ENCODE results near the gene EOLA2. TPM values are rescaled to one million over a fixed set of nuclear protein-coding genes. Genes with fewer than 3 reads are reported as not detected.
"Not testable (repeated sequence)": the region's sequence is repeated elsewhere in the genome, so short reads cannot be mapped to it uniquely, and the experiment has no call there.

The EOLA2 gene
- total RNA-seq, 1 donor from 2014 or later = 11.2 TPM

- peak overlapping the region; percentile 68 for H3K4me3 Mint-ChIP-seq
- H3K36me3 Mint-ChIP-seq = no peaks in the 10 kb centered on the region
- H3K4me1 ChIP-seq = no peaks in the 10 kb centered on the region
- peak overlapping the region; percentile 82 for H3K27ac ChIP-seq
- peak overlapping the region; percentile 62 for H3K4me3 ChIP-seq
- H3K9ac ChIP-seq = no peak overlapping the region
- DNase-seq (ENCODE audit: low spot score) = peak; percentile 96
- no peaks in the 10 kb centered on the region for H4K20me1 ChIP-seq (ENCODE audit: low read depth)
- no peak overlapping the region for H2AFZ ChIP-seq (replicated peaks)
- H3K27me3 Mint-ChIP-seq (ENCODE audit: insufficient read depth, low read depth) = no peaks in the 10 kb centered on the region
- H3F3A ChIP-seq (ENCODE audit: low read depth) = peaks cover 5% of the 10 kb centered on the region
- no peaks in the 10 kb centered on the region for H3K27me3 ChIP-seq
- no peaks in the 10 kb centered on the region for H3K4me1 Mint-ChIP-seq
- H3K36me3 ChIP-seq = no peaks in the 10 kb centered on the region
- peaks cover 11% of the 10 kb centered on the region for H3K79me2 ChIP-seq (ENCODE audit: low read depth)
- H3K4me2 ChIP-seq = no peak overlapping the region
- H3K9me3 Mint-ChIP-seq = peaks cover 9% of the 10 kb centered on the region
- no peak overlapping the region for H3K27ac Mint-ChIP-seq
- TF ChIP-seq EZH2phosphoT487 (IDR thresholded peaks at IDR 0.05) (no peak), CTCF (IDR thresholded peaks at IDR 0.05) (no peak), EZH2 (IDR thresholded peaks at IDR 0.05) (no peak)
- H3K9me3 ChIP-seq (ENCODE audit: low read depth) = no peaks in the 10 kb centered on the region
Observed at GRCh38 chrX:149938881-149939654, 777 bp upstream of the EOLA2 start.

GRCh38 chrX:149937871-149938426 lies 342 bp downstream of the EOLA2 start:
- Mint-ChIP-seq H3K36me3 (no peaks in the 10 kb centered on the region), H3K4me3 (peak overlapping the region; percentile 86), H3K27me3 (ENCODE audit: insufficient read depth, low read depth) (no peaks in the 10 kb centered on the region), H3K4me1 (no peaks in the 10 kb centered on the region), H3K27ac (no peak overlapping the region), H3K9me3 (peaks cover 6% of the 10 kb centered on the region)
- H3F3A ChIP-seq (ENCODE audit: low read depth) = peaks cover 5% of the 10 kb centered on the region
- peak overlapping the region; percentile 83 for H3K4me2 ChIP-seq
- no peaks in the 10 kb centered on the region for H3K36me3 ChIP-seq
- H3K79me2 ChIP-seq (ENCODE audit: low read depth) = peaks cover 11% of the 10 kb centered on the region
- H3K4me3 ChIP-seq = peak overlapping the region; percentile 62
- DNase-seq (ENCODE audit: low spot score) = peak; percentile 39
- peak overlapping the region; percentile 64 for H3K27ac ChIP-seq
- H2AFZ ChIP-seq (replicated peaks) = no peak overlapping the region
- no peaks in the 10 kb centered on the region for H3K27me3 ChIP-seq
- TF ChIP-seq EZH2phosphoT487 (IDR thresholded peaks at IDR 0.05) (no peak), CTCF (IDR thresholded peaks at IDR 0.05) (no peak), EZH2 (IDR thresholded peaks at IDR 0.05) (no peak)
- H3K9ac ChIP-seq = peak overlapping the region; percentile 85
- no peaks in the 10 kb centered on the region for H3K4me1 ChIP-seq
- no peaks in the 10 kb centered on the region for H3K9me3 ChIP-seq (ENCODE audit: low read depth)
- H4K20me1 ChIP-seq (ENCODE audit: low read depth) = no peaks in the 10 kb centered on the region

- not testable (repeated sequence) for H3K9me3 Mint-ChIP-seq; H3K27me3 ChIP-seq; H3K4me1 Mint-ChIP-seq; H3K36me3 ChIP-seq; H3K27ac Mint-ChIP-seq; H3K9me3 ChIP-seq (ENCODE audit: low read depth); H3K4me1 ChIP-seq; H3K36me3 Mint-ChIP-seq; H4K20me1 ChIP-seq (ENCODE audit: low read depth); H3K27me3 Mint-ChIP-seq (ENCODE audit: insufficient read depth, low read depth); H2AFZ ChIP-seq (replicated peaks); H3F3A ChIP-seq (ENCODE audit: low read depth); H3K27ac ChIP-seq; DNase-seq (ENCODE audit: low spot score)
- peak overlapping the region; percentile 86 for H3K4me3 Mint-ChIP-seq
- Histone ChIP-seq H3K4me2 (peak overlapping the region; percentile 83), H3K79me2 (ENCODE audit: low read depth) (peaks cover 11% of the 10 kb centered on the region), H3K4me3 (peak overlapping the region; percentile 62), H3K9ac (peak overlapping the region; percentile 85)
Observed at GRCh38 chrX:149937328-149937727, 963 bp downstream of the EOLA2 start.

- not testable (repeated sequence) for H3K9me3 Mint-ChIP-seq; H3K4me1 Mint-ChIP-seq; DNase-seq (ENCODE audit: low spot score); H3K36me3 ChIP-seq; H3K27ac ChIP-seq; H2AFZ ChIP-seq (replicated peaks); H3K27ac Mint-ChIP-seq; H3K4me3 Mint-ChIP-seq; H3F3A ChIP-seq (ENCODE audit: low read depth); H3K4me3 ChIP-seq; H3K4me1 ChIP-seq; H3K36me3 Mint-ChIP-seq; H3K4me2 ChIP-seq; H3K27me3 Mint-ChIP-seq (ENCODE audit: insufficient read depth, low read depth); H3K9ac ChIP-seq; H3K9me3 ChIP-seq (ENCODE audit: low read depth); H4K20me1 ChIP-seq (ENCODE audit: low read depth); H3K27me3 ChIP-seq
- H3K79me2 ChIP-seq (ENCODE audit: low read depth) = peaks cover 11% of the 10 kb centered on the region
Observed at GRCh38 chrX:149933547-149933946, 4.7 kb downstream of the EOLA2 start.

GRCh38 chrX:149932970-149933369 lies 5.3 kb downstream of the EOLA2 start:
- not testable (repeated sequence) for H3K36me3 Mint-ChIP-seq; H3K4me1 Mint-ChIP-seq; H3K4me3 Mint-ChIP-seq; H3K9ac ChIP-seq; H3K27me3 ChIP-seq; H3K27ac Mint-ChIP-seq; H3F3A ChIP-seq (ENCODE audit: low read depth); H3K4me2 ChIP-seq; H3K27ac ChIP-seq; H3K9me3 Mint-ChIP-seq; DNase-seq (ENCODE audit: low spot score); H4K20me1 ChIP-seq (ENCODE audit: low read depth); H3K79me2 ChIP-seq (ENCODE audit: low read depth); H3K4me3 ChIP-seq; H3K9me3 ChIP-seq (ENCODE audit: low read depth); H3K36me3 ChIP-seq; H2AFZ ChIP-seq (replicated peaks); H3K4me1 ChIP-seq; H3K27me3 Mint-ChIP-seq (ENCODE audit: insufficient read depth, low read depth)

- not testable (repeated sequence) for H3K4me2 ChIP-seq; H3K36me3 ChIP-seq; H3K9me3 Mint-ChIP-seq; H3K27ac ChIP-seq; H3K36me3 Mint-ChIP-seq; H3K4me3 ChIP-seq; H3K9me3 ChIP-seq (ENCODE audit: low read depth); H3F3A ChIP-seq (ENCODE audit: low read depth); H3K4me1 ChIP-seq; H3K4me1 Mint-ChIP-seq; H3K4me3 Mint-ChIP-seq; H3K9ac ChIP-seq; DNase-seq (ENCODE audit: low spot score); H3K27ac Mint-ChIP-seq; H3K27me3 ChIP-seq; H2AFZ ChIP-seq (replicated peaks); H3K27me3 Mint-ChIP-seq (ENCODE audit: insufficient read depth, low read depth); H4K20me1 ChIP-seq (ENCODE audit: low read depth); H3K79me2 ChIP-seq (ENCODE audit: low read depth)
Observed at GRCh38 chrX:149932150-149932549, 6.1 kb downstream of the EOLA2 start.
